ENCODE results near the gene CXCR2.
"Not testable (repeated sequence)": the region's sequence is repeated elsewhere in the genome, so short reads cannot be mapped to it uniquely, and the experiment has no call there.

The CXCR2 gene

DNA sequence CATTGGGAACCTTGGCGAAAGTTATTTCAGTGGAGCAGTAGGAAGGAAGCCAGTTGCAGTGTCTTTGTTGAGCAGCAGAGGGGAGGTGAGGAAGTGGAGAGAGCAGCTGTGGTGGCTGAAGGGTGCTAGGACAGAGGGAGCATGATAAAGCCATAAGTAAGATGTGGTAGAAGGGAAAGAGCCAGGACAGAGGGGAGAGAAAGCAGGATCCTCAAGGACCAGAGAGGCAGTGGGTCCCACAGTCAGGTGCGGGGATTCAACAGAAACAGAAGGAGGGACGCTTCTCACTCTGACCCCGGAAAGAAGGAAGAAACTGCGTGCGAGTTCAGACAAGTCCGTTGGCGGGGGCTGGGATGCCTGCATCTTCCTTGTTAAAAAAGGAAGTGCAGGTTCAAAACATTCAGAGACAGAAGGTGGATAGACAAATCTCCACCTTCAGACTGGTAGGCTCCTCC, at the start of gene CXCR2:
CXCR2 (plus strand) TSS at position 403 of the 455 bp plus-strand sequence. CDS start 8,774 bp downstream, outside the sequence.
- peak in 12 of 42 donors; percentile 12 to 46 (median 24) for DNase-seq
- intact Hi-C loops (cut with DNase I): no loop called here

DNA sequence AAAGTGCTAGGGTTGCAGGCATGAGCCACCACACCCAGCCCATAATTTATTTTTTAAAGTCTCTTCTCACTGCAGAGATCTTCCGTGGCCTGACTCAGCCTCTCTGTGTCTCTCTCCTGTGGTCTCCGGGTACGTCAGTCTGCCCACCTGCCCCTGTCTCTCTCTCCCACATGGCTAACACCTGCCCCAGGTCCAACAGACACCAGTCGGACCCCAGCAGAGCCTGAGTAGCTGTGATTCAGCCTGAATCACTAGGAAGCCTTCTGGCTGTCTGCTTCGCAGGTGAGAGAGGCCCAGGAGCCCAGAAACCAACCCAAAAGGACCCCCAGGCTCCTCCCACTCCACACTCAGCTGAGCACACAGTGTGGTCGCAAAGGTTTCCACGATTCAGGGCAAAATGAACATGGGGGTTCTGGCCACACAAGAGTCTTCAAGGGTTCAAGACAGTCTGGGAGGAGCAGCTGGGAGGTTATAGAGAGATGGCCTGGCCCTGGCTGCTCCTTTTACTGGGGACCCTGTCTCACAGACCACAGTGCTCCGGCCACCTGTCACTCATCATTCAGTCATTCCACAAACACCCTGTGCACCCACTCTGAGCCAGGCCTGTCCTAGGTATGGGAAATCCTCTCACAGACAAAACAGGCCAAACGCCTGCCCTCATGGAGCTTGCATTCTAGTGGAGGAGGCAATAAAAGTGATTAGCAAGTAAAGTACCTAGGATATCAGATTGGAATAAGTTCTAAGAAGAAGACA, 48.2 kb upstream of the CXCR2 start:
- intact Hi-C loops (cut with DNase I): no loop called here
- DNase-seq: no peak

- intact Hi-C loops (cut with DNase I): no loop called here
- no peak for DNase-seq
Observed at GRCh38 chr2:218079943-218080913, 45.6 kb upstream of the CXCR2 start.

DNA sequence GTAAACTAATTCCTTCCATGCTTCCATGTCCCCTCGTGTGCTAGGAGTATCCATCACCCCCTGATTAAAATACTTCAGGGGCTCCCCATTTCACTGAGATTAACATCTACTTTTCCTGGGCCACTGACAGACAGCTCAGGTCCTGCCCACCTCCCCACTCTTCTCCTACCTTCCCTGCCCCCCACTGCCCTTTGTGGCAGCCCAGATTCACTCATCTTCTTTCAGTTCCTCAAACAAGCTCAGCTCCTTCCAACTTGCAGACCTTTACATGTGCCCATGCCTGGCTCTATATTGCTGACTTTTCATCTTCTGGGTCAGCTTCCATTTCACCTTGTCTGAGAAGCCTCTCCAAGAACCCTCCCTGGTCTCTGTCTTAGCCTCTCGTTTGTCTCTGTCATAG, 44.8 kb upstream of the CXCR2 start:
- intact Hi-C loops (cut with DNase I): no loop called here
- DNase-seq: no peak

DNA sequence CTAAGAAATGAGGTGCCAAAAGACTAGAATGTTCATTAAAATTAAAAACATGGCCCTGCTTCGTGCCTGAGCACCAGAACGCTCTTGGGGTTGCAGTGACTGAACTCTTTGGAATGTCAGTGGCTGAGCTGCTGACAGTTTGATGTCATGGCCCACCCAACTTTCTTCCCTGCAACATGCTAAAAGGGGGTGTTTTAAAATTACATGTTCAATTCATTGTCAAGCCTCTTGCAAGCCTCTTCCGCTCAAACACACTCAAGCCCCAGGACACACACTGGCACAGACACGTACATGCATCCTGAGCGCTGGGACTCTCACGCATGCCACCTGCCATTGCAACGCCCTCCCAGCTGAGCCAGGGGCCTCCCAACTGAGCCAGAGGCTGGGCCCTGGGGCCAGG, 44.1 kb upstream of the CXCR2 start:
- intact Hi-C loops (cut with DNase I): no loop called here

GRCh38 chr2:218082586-218083351, 43.1 kb upstream of the CXCR2 start:
- intact Hi-C loops (cut with DNase I): no loop called here
- DNase-seq: no peak

More for the DNA sequence above, 44.1 kb upstream of the CXCR2 start:
- DNase-seq: no peak

DNA sequence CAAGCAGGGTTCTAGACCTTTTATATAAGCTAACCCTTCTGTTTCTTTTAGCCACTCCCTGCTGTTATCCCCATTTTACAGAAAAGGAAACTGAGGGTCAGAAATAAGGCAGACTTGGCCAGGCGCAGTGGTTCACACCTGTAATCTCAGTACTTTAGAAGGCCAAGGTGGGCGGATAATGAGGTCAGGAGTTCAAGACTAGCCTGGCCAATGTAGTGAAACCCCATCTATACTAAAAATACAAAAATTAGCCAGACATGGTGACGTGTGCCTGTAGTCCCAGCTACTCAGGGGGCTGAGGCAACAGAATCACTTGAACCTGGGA, 42.5 kb upstream of the CXCR2 start:
- intact Hi-C loops (cut with DNase I): no loop called here
- no peak for DNase-seq

GRCh38 chr2:218086478-218086877, 39.4 kb upstream of the CXCR2 start:
- DNase-seq: no peak
- intact Hi-C loops (cut with DNase I): no loop called here

- no peak for DNase-seq
- intact Hi-C loops (cut with DNase I): no loop called here
Observed at GRCh38 chr2:218089259-218089658, 36.6 kb upstream of the CXCR2 start.

DNA sequence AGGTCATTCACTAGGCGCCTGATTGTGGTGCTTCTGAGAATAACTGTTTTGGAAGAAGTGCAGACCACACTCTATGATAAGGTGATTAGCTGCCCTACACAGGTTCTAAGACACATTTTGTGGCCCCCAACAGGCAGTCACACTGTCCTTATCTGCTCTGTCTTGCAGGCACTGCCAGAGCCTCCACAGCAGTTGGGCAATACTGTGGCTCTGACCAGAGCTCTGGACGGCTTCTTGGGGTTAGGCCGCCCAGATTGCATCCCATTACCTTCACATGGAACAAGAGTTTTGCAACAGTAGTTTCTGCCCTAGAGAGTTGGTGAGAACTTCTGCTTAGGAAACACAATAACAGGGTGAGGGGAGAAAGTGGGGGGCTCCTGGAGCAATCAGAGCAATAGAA, 34.1 kb upstream of the CXCR2 start:
- no peak for DNase-seq
- intact Hi-C loops (cut with DNase I): no loop called here

GRCh38 chr2:218093879-218094278, 31.9 kb upstream of the CXCR2 start:
- intact Hi-C loops (cut with DNase I): no loop called here
- no peak for DNase-seq

DNA sequence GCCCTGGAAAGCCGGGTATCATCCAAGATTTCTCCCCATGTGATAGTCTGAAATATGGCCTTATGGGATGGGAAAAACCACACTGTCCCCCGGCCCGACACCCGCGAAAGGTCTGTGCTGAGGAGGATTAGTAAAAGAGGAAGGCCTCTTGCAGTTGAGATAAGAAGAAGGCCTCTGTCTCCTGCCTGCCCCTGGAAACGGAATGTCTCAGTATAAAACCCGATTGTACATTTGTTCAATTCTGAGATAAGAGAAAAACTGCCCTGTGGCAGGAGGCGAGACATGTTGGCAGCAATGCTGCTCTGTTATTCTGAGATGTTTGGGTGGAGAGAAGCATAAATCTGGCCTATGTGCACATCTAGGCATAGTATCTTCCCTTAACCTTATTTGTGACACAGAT, 30.0 kb upstream of the CXCR2 start:
- DNase-seq: no peak
- intact Hi-C loops (cut with DNase I): no loop called here

- DNase-seq: no peak
- intact Hi-C loops (cut with DNase I): no loop called here
Observed at GRCh38 chr2:218097975-218098374, 27.9 kb upstream of the CXCR2 start.

DNA sequence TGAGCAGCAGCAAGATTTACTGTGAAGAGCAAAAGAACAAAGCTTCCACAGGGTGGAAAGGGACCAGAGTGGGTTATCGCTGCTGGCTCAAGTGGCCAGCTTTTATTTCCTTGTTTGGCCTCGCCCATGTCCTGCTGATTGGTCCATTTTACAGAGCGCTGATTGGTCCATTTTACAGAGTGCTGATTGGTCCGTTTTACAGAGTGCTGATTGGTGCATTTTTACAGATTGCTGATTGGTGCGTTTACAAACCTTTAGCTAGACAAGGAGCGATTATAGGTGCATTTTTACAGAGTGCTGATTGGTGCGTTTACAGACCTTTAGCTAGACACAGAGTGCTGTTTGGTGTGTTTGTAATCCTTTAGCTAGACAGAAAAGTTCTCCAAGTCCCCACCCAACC, 17.0 kb upstream of the CXCR2 start:
- intact Hi-C loops (cut with DNase I); DNase-seq: not testable (repeated sequence)

DNA sequence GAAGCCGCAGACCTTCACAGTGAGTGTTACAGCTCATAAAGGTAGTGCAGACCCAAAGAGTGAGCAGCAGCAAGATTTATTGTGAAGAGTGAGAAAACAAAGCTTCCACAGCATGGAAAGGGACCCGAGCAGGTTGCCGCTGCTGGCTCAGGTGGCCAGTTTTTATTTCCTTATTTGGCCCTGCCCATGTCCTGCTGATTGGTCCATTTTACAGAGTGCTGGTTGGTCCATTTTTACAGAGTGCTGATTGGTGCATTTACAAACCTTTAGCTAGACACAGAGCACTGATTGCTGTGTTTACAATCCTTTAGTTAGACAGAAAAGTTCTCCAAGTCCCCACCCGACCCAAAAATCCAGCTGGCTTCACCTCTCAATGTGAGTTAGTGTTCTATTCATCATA, 4.0 kb upstream of the CXCR2 start:
- DNase-seq; intact Hi-C loops (cut with DNase I): not testable (repeated sequence)

DNA sequence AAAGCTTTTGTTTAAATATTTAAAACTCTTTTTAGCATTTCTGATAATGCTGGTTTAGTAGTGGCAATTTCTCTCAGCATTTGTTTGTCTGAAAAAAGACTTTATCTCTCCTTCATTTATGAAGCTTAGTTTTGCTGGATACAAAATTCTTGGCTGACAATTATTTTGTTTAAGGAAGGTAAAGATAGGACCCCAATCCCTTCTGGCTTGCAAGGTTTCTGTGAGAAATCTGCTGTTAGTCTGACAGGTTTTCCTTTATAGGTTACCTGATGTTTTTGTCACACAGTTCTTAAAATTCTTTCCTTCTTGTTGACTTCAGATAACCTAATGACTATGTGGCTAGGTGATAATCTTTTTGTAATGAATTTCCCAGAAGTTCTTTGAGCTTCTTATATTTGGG, 3.5 kb upstream of the CXCR2 start:
- intact Hi-C loops (cut with DNase I); DNase-seq: not testable (repeated sequence)

DNA sequence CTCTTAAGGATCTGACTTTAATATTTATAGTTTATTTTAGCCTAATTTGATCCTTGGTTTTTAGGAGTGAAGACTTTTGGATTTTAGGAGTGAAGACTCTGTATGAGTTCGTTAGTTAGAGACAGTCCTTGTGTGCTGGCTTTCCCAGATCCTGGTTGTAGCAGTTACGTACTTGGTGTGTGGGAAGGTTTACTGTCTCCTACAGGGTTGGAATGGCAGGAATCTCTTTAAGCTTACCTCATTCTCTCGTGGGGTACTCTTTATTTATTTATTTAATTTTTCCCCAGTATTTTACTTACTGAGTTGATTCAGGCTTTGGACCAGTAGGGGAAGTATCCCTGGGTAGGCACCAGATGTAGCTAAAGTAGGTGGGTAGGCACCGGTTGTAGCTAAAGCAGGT, 1.8 kb upstream of the CXCR2 start:
- no peak for DNase-seq
- intact Hi-C loops (cut with DNase I): no loop called here

DNA sequence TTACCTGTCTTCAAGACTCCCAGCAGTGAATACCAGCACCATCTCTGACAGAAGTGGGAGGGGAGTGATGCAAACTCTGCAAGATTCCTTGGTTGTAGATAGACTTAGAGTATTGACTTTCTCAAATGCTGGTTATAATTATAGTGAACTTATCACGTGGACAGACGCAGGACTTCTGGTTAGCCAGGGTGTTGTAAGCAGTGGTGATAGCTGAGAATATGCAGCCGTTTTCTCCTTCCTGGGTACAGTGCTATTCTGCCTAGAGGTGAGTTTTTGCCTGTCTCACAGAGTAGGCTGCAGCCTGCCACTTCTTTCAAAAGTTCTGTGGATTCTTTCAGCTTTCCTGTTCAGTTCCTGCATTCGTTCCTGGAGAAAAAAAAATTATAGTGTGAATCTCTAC, 733 bp upstream of the CXCR2 start:
- intact Hi-C loops (cut with DNase I): no loop called here
- no peak for DNase-seq

DNA sequence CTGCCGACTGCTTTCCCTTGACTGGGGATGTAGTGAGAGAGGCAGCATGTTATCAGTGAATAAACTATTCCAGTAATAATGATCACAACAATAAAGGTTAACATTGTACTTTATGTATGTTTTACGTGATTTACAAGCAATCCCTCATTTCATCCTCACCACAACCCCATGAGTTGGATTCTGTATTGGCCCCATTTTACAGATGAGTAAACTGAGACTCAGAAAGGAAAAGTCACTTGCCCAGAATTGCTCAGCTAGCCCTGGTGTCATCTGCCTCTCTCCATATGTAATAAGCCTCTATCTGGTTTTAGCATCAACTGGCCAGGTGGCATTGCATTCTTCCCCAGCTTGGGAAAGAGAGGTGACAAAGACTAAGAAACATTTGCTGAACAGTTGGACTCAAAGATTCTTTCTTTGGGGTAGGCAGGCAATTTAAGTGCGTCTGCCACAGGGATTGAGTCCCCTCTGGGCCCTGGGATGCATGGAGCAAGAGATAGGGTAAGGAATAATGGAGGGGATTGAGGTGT, 2.2 kb downstream of the CXCR2 start:
- intact Hi-C loops (cut with DNase I): no loop called here
- no peak for DNase-seq

All from head of caudate nucleus (tissue), 42 donors.